Cardiac muscle cell (in vitro differentiated cells and primary cell): ENCODE results near the gene ADAP1. TPM values are rescaled to one million over a fixed set of nuclear protein-coding genes. Genes with fewer than 3 reads are reported as not detected.

Source experiments
- DNase-seq, 2 donors: peaks; one replicate each; pipeline versions ENCODE4 v3.0.0 to v3.0.0-alpha.2; 2010 to 2017; ENCODE audit warnings: low read depth in 1 of 2, low spot score in 1 of 2
- H3K27ac ChIP-seq: fragments of 200-600 bp; sonication (generic); 2 replicates; pipeline ENCODE4 v1.5.1; 2016
- H3K27me3 ChIP-seq: fragments of 200-600 bp; sonication (generic); 2 replicates; pipeline ENCODE4 v1.6.0; 2016; ENCODE audit warnings: control low read depth
- H3K36me3 ChIP-seq: fragments of 200-600 bp; sonication (generic); 2 replicates; pipeline ENCODE4 v1.5.1; 2016; ENCODE audit warnings: control low read depth
- H3K4me1 ChIP-seq: fragments of 200-600 bp; sonication (generic); 2 replicates; pipeline ENCODE4 v1.8.1; 2017; ENCODE audit warnings: low read depth, mild to moderate bottlenecking, mixed run types
- H3K4me3 ChIP-seq: fragments of 200-600 bp; sonication (generic); 2 replicates; pipeline ENCODE4 v1.5.1; 2016; ENCODE audit warnings: mild to moderate bottlenecking
- H3K9me3 ChIP-seq: fragments of 200-600 bp; sonication (generic); 2 replicates; pipeline ENCODE4 v1.5.1; 2017; ENCODE audit warnings: low read depth, mild to moderate bottlenecking, control low read depth
- polyA plus RNA-seq: library from polyadenylated mRNA; unstranded; fragments of >200 nt; fragmentation: Nextera tagmentation; extraction: Ambion mirVana; gene quantifications from 2 replicates; pipeline ENCODE4 v1.2.1, GENCODE V29; 2016
- total RNA-seq: library from RNA; depleted of rRNA; stranded (reverse); fragments of >200 nt; gene quantifications from 2 replicates; pipeline ENCODE4 v1.2.3, GENCODE V29; 2016
- TF ChIP-seq, protein P1 (sequence below): IDR thresholded peaks from 2 replicates; pipeline ENCODE4 v1.5.1; 2012; ENCODE audit warnings: low read depth, mild to moderate bottlenecking, low read length

The ADAP1 gene
- total and polyA plus RNA-seq, 2 experiments from 2014 or later, result 12.0 to 14.4 TPM

DNA sequence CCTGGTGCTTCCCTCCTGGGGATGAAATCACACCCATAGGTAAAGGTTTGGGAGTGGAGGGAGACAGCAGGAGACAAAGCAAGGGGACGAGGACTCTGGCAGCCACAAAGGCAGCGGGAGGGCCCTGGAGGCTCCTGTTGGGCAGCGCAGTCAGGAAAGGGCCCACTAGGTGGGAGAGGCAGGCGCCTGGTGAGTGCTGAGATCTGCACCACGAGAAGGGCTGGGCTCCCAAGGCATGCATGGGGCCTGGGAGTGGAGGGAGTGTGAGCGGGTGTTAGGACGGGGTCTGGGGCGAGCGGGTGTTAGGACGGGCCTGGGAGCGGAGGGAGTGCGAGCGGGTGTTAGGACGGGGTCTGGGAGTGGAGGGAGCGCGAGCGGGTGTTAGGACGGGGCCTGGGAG, 65.1 kb downstream of the ADAP1 start:
- Histone ChIP-seq H3K4me1 (no peaks in the 10 kb centered on the region), H3K4me3 (no peak overlapping the region), H3K9me3 (no peaks in the 10 kb centered on the region), H3K27ac (no peak overlapping the region), H3K27me3 (no peaks in the 10 kb centered on the region), H3K36me3 (peaks cover 28% of the 10 kb centered on the region)
- DNase-seq, result no peak
- TF ChIP-seq, protein P1, sequence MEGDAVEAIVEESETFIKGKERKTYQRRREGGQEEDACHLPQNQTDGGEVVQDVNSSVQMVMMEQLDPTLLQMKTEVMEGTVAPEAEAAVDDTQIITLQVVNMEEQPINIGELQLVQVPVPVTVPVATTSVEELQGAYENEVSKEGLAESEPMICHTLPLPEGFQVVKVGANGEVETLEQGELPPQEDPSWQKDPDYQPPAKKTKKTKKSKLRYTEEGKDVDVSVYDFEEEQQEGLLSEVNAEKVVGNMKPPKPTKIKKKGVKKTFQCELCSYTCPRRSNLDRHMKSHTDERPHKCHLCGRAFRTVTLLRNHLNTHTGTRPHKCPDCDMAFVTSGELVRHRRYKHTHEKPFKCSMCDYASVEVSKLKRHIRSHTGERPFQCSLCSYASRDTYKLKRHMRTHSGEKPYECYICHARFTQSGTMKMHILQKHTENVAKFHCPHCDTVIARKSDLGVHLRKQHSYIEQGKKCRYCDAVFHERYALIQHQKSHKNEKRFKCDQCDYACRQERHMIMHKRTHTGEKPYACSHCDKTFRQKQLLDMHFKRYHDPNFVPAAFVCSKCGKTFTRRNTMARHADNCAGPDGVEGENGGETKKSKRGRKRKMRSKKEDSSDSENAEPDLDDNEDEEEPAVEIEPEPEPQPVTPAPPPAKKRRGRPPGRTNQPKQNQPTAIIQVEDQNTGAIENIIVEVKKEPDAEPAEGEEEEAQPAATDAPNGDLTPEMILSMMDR, result no peak

DNA sequence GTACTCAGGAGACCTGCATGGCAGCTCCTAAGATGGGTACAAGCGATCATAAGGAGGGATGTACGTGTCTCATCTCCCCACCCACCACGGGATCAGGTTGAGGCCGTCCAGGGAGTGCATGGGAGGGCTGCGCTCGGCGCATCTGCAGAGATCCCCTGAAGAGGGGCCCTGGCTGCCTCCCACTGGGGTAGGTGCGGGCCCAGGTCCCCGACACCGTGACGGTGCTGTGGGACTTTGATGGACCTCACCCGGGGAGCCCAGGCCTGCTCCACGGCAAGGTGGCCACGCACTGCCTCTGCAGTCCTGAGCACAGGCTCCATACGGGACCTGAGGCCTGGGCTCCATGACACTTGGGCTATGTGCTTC, 65.5 kb downstream of the ADAP1 start:
- no peaks in the 10 kb centered on the region for H3K9me3 ChIP-seq
- H3K36me3 ChIP-seq, result peaks cover 26% of the 10 kb centered on the region
- DNase-seq, result no peak
- TF ChIP-seq, protein P1, result no peak
- no peaks in the 10 kb centered on the region for H3K27me3 ChIP-seq
- H3K27ac ChIP-seq, result no peak overlapping the region
- H3K4me3 ChIP-seq, result no peak overlapping the region
- H3K4me1 ChIP-seq, result no peaks in the 10 kb centered on the region

DNA sequence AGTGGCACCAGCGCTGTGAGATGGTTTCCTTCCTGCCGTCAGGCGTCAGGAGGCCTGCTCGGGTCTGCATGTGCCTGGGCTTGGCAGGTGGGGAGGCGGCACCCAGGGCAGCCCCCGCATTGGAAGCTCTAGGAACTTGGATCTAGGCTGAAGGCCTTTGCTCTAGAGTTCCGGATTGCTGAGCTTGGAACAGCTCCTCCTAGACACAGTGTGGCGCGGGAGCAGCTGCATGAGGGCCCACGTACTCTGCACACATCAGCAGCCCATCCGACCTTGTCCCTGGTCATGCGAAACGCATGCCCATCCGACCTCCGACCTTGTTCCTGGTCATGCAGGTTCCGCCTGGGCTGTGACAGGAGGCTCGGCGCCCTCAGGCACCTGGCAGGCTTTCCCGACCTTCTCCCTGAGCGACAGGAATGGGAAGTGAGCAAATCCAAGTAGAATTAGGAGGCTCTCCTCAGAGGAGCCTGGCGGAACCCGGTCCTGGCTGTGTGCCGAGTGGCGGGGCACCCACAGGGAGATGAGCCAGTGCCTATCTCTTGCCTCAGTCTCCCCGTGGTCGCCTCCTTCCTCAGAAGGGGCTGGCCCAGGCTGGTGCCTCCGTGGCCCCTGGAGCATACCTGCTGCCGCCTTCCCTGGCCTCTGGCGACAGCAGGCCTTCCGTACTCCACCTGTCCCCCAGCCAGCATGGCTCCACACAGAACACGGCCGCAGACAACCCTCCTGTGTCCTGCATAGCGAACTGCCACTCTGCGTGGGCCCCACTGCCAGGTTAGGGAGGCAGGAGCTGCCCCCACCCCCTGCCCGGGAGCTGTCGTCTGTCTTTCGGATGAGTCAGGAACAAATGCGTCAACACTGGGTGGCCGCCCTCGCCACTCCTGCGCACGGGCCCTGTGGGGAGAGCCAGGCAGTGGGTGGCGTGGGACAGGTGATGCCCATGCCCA, 66.1 kb downstream of the ADAP1 start:
- Histone ChIP-seq H3K27me3 (no peaks in the 10 kb centered on the region), H3K4me3 (no peak overlapping the region), H3K4me1 (no peaks in the 10 kb centered on the region), H3K27ac (no peak overlapping the region), H3K9me3 (no peaks in the 10 kb centered on the region), H3K36me3 (peaks cover 25% of the 10 kb centered on the region)
- TF ChIP-seq, protein P1, result no peak
- no peak for DNase-seq

DNA sequence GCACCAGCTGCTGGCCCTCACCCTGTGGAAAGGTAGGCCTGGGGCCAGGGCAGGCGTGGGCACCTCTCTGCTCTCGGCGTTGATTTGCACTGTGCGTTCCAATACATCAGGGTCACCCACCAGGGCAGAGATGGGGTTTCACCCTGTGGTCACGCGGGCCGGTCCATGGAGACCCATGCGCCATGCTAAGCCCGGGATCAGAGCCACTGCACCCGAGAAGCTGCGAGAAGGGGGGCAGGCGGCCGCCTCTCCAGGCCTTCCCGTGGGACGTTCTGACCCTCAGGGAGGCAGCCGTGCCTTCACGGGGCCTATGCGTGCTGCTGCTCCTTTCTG, 67.0 kb downstream of the ADAP1 start:
- TF ChIP-seq, protein P1, result no peak
- H3K36me3 ChIP-seq, result peaks cover 25% of the 10 kb centered on the region
- no peak for DNase-seq

DNA sequence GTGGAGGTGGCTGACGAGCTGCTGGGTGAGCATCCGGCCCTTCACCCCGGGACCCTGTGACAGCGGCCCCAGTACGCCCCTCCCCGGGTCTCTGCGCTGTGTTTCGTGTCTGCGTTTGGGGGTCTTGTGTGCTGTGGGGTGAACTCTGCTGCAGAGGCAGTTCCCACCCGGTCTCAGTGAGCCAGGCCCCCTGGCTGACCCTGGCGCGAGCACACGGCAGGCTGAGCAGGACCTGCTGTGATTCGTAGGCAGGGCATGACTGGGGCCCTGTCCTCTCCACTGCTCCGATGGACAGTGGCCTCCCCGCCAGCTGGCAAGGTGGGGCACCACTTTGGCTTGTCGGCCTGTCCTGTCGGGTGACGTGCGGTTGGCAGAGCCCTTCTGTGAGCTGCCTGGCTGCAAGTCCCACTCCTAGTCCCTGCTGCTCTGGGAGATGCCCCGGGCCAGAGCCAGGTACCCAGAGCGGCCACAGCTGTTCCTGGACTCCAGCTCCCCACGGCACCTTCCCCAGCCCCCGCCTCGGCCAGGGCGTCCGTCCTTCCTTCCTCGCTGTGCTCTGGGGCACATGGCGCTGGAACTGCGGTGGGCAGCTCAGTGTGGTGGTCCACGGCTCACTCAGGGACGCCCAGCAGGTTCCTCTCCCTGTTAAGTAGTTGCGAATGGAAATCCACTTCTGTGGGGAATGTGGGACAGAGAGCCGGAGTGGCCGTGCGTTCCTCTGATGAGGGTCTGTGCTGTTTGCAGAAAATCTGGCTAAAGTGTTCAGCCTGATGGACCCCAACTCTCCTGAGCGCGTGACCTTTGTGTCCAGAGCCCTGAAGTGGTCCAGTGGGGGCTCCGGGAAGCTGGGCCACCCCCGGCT, 67.6 kb downstream of the ADAP1 start:
- Histone ChIP-seq H3K4me3 (no peak overlapping the region), H3K36me3 (peaks cover 25% of the 10 kb centered on the region), H3K27ac (no peak overlapping the region), H3K4me1 (no peaks in the 10 kb centered on the region), H3K9me3 (no peaks in the 10 kb centered on the region), H3K27me3 (no peaks in the 10 kb centered on the region)
- no peak for DNase-seq
- TF ChIP-seq, protein P1, result no peak

More for the DNA sequence above, 67.0 kb downstream of the ADAP1 start:
- H3K4me3 ChIP-seq, result no peak overlapping the region
- no peak overlapping the region for H3K27ac ChIP-seq
- no peaks in the 10 kb centered on the region for H3K9me3 ChIP-seq
- no peaks in the 10 kb centered on the region for H3K27me3 ChIP-seq
- no peaks in the 10 kb centered on the region for H3K4me1 ChIP-seq
